HG03039 (cell line): ENCODE data around the gene FRRS1.

Experiments
- ATAC-seq: cut with Tn5 transposase; IDR thresholded peaks from one replicate; pipeline ENCODE4 v1.9.1; 2021; ENCODE audit warnings: mild to moderate bottlenecking, moderate library complexity; ENCODE audit not compliant: unreplicated experiment

FRRS1 gene

GRCh38 chr1:99735852-99736251 is 30.6 kb downstream of the FRRS1 start:
- ATAC-seq, result no peak

- ATAC-seq, result no peak
These were observed 35.1 kb downstream of the FRRS1 start for GRCh38 chr1:99731384-99731783.

- ATAC-seq, result no peak
These were observed 37.8 kb downstream of the FRRS1 start for GRCh38 chr1:99728494-99729235.

- ATAC-seq, result no peak
These were observed 38.8 kb downstream of the FRRS1 start for GRCh38 chr1:99727575-99728185.

- no peak for ATAC-seq
These were observed 39.6 kb downstream of the FRRS1 start for GRCh38 chr1:99726818-99727217.

- ATAC-seq, result no peak
These were observed 40.0 kb downstream of the FRRS1 start for GRCh38 chr1:99726407-99726806.

GRCh38 chr1:99725996-99726395 is 40.4 kb downstream of the FRRS1 start:
- no peak for ATAC-seq

GRCh38 chr1:99723251-99723650 is 43.2 kb downstream of the FRRS1 start:
- no peak for ATAC-seq

GRCh38 chr1:99717005-99717404 is 49.4 kb downstream of the FRRS1 start:
- ATAC-seq, result no peak

GRCh38 chr1:99713006-99713405 is 53.4 kb downstream of the FRRS1 start:
- no peak for ATAC-seq

- ATAC-seq, result no peak
These were observed 55.4 kb downstream of the FRRS1 start for GRCh38 chr1:99710994-99711393.

- ATAC-seq, result peak; percentile 63
These were observed 58.8 kb downstream of the FRRS1 start for GRCh38 chr1:99707535-99708142.

- no peak for ATAC-seq
These were observed 61.0 kb downstream of the FRRS1 start for GRCh38 chr1:99705385-99705784.

GRCh38 chr1:99704356-99704816 is 62.0 kb downstream of the FRRS1 start:
- ATAC-seq, result no peak

GRCh38 chr1:99702221-99702620 is 64.2 kb downstream of the FRRS1 start:
- ATAC-seq, result no peak

GRCh38 chr1:99700020-99700419 is 66.4 kb downstream of the FRRS1 start:
- ATAC-seq, result no peak

GRCh38 chr1:99697580-99697979 is 68.9 kb downstream of the FRRS1 start:
- ATAC-seq, result no peak

GRCh38 chr1:99696616-99697015 is 69.8 kb downstream of the FRRS1 start:
- ATAC-seq, result no peak

GRCh38 chr1:99691175-99691574 is 75.3 kb downstream of the FRRS1 start:
- no peak for ATAC-seq

GRCh38 chr1:99685516-99686180 is 80.8 kb downstream of the FRRS1 start:
- peak; percentile 90 for ATAC-seq

- ATAC-seq, result no peak
These were observed 84.1 kb downstream of the FRRS1 start for GRCh38 chr1:99682291-99682751.
